Adrenal gland (tissue), 12 donors: Measurements from ENCODE around the gene CCDC183. TPM values are rescaled to one million over a fixed set of nuclear protein-coding genes. Genes with fewer than 3 reads are reported as not detected.

Experiments used
- microRNA-seq, 3 donors: library from miRNA; unstranded; fragments of <30 nt; microRNA quantifications; one replicate each; pipeline ENCODE4, GENCODE V29; 2017 to 2020
- polyA plus RNA-seq, 3 donors: library from polyadenylated mRNA; stranded (reverse); fragments of 200-250 nt in 2 of 3; fragments of 350-450 nt in 1 of 3; fragmentation: Illumina TruSeq in 1 of 3; extraction: RNeasy Lipid Tissue Mini Kit (QIAGEN cat#74804) in 1 of 3; gene quantifications; one replicate each; pipeline ENCODE4 v1.2.3, GENCODE V29; 2013 to 2014
- small RNA-seq, 2 donors: library from RNA; depleted of rRNA; stranded (forward); fragments of <200 nt; gene quantifications; one replicate each; pipeline ENCODE3, GENCODE V24; 2016
- total RNA-seq, 9 donors: library from RNA; depleted of rRNA in 4 of 9; stranded (reverse); fragments of >200 nt in 4 of 9; fragments of 120-200 nt in 1 of 9; fragmentation: NEBNext Ultra II Directional in 1 of 9; extraction: Animal tissue kit (Norgen Biotek cat#: 25700) in 1 of 9; gene quantifications; one replicate each; pipeline versions ENCODE4 v1.1.0 to v1.2.4, GENCODE V29; 2013 to 2023
- donor health status: healthy with polysubstance abuse.
- donor health status: Bipolar disorder and iron deficiency.
- donor health status: DM: yes; HTN: yes; CAD: no.
- donor health status: DM: no; HTN: no; CAD: no.
- donor health status: DM: no; HTN: no; CAD: no.
- donor health status: DM: yes; HTN: yes; CAD: no.

Gene CCDC183
- total and polyA plus RNA-seq, 12 donors: 0.46 to 17.5 (median 1.8) TPM; not detected in 1

Small RNA genes lying within 50 kb of the gene (microRNA-seq; reads per million reads assigned to microRNA genes)
- gene MIR4292 (0 reads per million in 3 donors), gene MIR6722 (0 reads per million in 3 donors)

Small RNA genes lying within 50 kb of the gene (small RNA-seq; reads per million reads assigned to genes)
- gene AL355987.2: 0 reads per million in 2 donors
- 0 reads per million in 2 donors for gene ATP6V1G1P3
- gene MIR4292: 0 reads per million in 2 donors
- 0 reads per million in 2 donors for gene MIR6722

Other genes starting within 250 kb of the CCDC183 start
- gene EGFL7, start 133.4 kb upstream of the CCDC183 start, total RNA-seq: 100 to 1,000 TPM in 2 of 9 donors, 10 to 100 TPM in 7; 32.4 to 158 (median 77.1) TPM
- 100 to 1,000 TPM in 2 of 3 donors, 1 to 10 TPM in 1; 1.9 to 452 (median 190) TPM for gene EGFL7, start 133.4 kb upstream of the CCDC183 start, polyA plus RNA-seq
- gene AGPAT2, start 108.9 kb upstream of the CCDC183 start, total RNA-seq: 10 to 100 TPM; 12.9 to 84.5 (median 45.3) TPM
- gene AGPAT2, start 108.9 kb upstream of the CCDC183 start, polyA plus RNA-seq: 100 to 1,000 TPM in 2 of 3 donors, 1 to 10 TPM in 1; 6.4 to 274 (median 139) TPM
- gene DIPK1B, start 83.8 kb upstream of the CCDC183 start, total RNA-seq: 10 to 100 TPM in 4 of 9 donors, 1 to 10 TPM in 5; 2.9 to 17.8 (median 5.9) TPM
- 10 to 100 TPM in 2 of 3 donors, 1 to 10 TPM in 1; 1.4 to 19.2 (median 16.3) TPM for gene DIPK1B, start 83.8 kb upstream of the CCDC183 start, polyA plus RNA-seq
- 1 to 10 TPM in 1 of 9 donors, under 1 TPM in 2, not detected in 6; 0.17 to 1.4 (median 0.23) TPM for gene LCN10, start 53.4 kb upstream of the CCDC183 start, total RNA-seq
- 1 to 10 TPM in 2 of 3 donors, under 1 TPM in 1; 0.11 to 9.5 (median 2.4) TPM for gene LCN10, start 53.4 kb upstream of the CCDC183 start, polyA plus RNA-seq
- 10 to 100 TPM in 1 of 9 donors, 1 to 10 TPM in 1, under 1 TPM in 2, not detected in 5; 0.43 to 25.4 (median 1.1) TPM for gene LCN6, start 47.8 kb upstream of the CCDC183 start, total RNA-seq
- gene LCN6, start 47.8 kb upstream of the CCDC183 start, polyA plus RNA-seq: 10 to 100 TPM in 1 of 3 donors, 1 to 10 TPM in 1, not detected in 1; 2.8 to 20.8 TPM
- gene LCN8, start 38.1 kb upstream of the CCDC183 start, total RNA-seq: not detected
- gene LCN8, start 38.1 kb upstream of the CCDC183 start, polyA plus RNA-seq: not detected
- gene LCN15, start 31.8 kb upstream of the CCDC183 start, total RNA-seq: not detected
- gene LCN15, start 31.8 kb upstream of the CCDC183 start, polyA plus RNA-seq: not detected
- 10 to 100 TPM; 31.3 to 78.7 (median 58.1) TPM for gene TMEM141, start 5.0 kb upstream of the CCDC183 start, total RNA-seq
- 10 to 100 TPM; 46.7 to 94.8 (median 76.3) TPM for gene TMEM141, start 5.0 kb upstream of the CCDC183 start, polyA plus RNA-seq
- gene RABL6, start 11.6 kb downstream of the CCDC183 start, total RNA-seq: 10 to 100 TPM; 20.9 to 82.0 (median 56.6) TPM
- gene RABL6, start 11.6 kb downstream of the CCDC183 start, polyA plus RNA-seq: 100 to 1,000 TPM in 1 of 3 donors, 10 to 100 TPM in 2; 24.0 to 150 (median 71.1) TPM
- 1 to 10 TPM in 8 of 9 donors, under 1 TPM in 1; 0.42 to 7.1 (median 3.4) TPM for gene AJM1, start 46.1 kb downstream of the CCDC183 start, total RNA-seq
- 10 to 100 TPM in 1 of 3 donors, 1 to 10 TPM in 1, under 1 TPM in 1; 0.33 to 13.7 (median 3.2) TPM for gene AJM1, start 46.1 kb downstream of the CCDC183 start, polyA plus RNA-seq
- 100 to 1,000 TPM in 7 of 9 donors, 10 to 100 TPM in 2; 73.9 to 267 (median 171) TPM for gene PHPT1, start 53.1 kb downstream of the CCDC183 start, total RNA-seq
- gene PHPT1, start 53.1 kb downstream of the CCDC183 start, polyA plus RNA-seq: 100 to 1,000 TPM in 2 of 3 donors, 10 to 100 TPM in 1; 75.8 to 330 (median 214) TPM
- gene MAMDC4, start 56.0 kb downstream of the CCDC183 start, total RNA-seq: 10 to 100 TPM in 1 of 9 donors, 1 to 10 TPM in 8; 1.3 to 13.8 (median 4.6) TPM
- gene MAMDC4, start 56.0 kb downstream of the CCDC183 start, polyA plus RNA-seq: 10 to 100 TPM in 2 of 3 donors, under 1 TPM in 1; 0.57 to 30.6 (median 11.6) TPM
- gene EDF1, start 70.0 kb downstream of the CCDC183 start, total RNA-seq: 100 to 1,000 TPM; 228 to 557 (median 426) TPM
- 1,000 to 10,000 TPM in 2 of 3 donors, 100 to 1,000 TPM in 1; 649 to 1,113 (median 1,099) TPM for gene EDF1, start 70.0 kb downstream of the CCDC183 start, polyA plus RNA-seq
- gene TRAF2, start 90.2 kb downstream of the CCDC183 start, total RNA-seq: 10 to 100 TPM in 5 of 9 donors, 1 to 10 TPM in 4; 3.8 to 16.9 (median 10.3) TPM
- gene TRAF2, start 90.2 kb downstream of the CCDC183 start, polyA plus RNA-seq: 10 to 100 TPM in 2 of 3 donors, 1 to 10 TPM in 1; 3.4 to 24.7 (median 13.2) TPM
- gene FBXW5, start 148.4 kb downstream of the CCDC183 start, total RNA-seq: 100 to 1,000 TPM in 7 of 9 donors, 10 to 100 TPM in 2; 91.6 to 257 (median 202) TPM
- 100 to 1,000 TPM in 2 of 3 donors, 10 to 100 TPM in 1; 19.2 to 153 (median 125) TPM for gene FBXW5, start 148.4 kb downstream of the CCDC183 start, polyA plus RNA-seq
- gene C8G, start 148.9 kb downstream of the CCDC183 start, total RNA-seq: 1 to 10 TPM in 2 of 9 donors, under 1 TPM in 1, not detected in 6; 0.68 to 5.5 (median 1.2) TPM
- gene C8G, start 148.9 kb downstream of the CCDC183 start, polyA plus RNA-seq: 1 to 10 TPM; 1.1 to 4.3 (median 3.3) TPM
- gene LCN12, start 155.9 kb downstream of the CCDC183 start, total RNA-seq: 10 to 100 TPM in 1 of 9 donors, 1 to 10 TPM in 7, not detected in 1; 1.7 to 16.6 (median 4.0) TPM
- gene LCN12, start 155.9 kb downstream of the CCDC183 start, polyA plus RNA-seq: 10 to 100 TPM in 2 of 3 donors, under 1 TPM in 1; 0.75 to 31.8 (median 25.7) TPM
- gene PTGDS, start 181.2 kb downstream of the CCDC183 start, total RNA-seq: 100 to 1,000 TPM in 6 of 9 donors, 10 to 100 TPM in 2, 1 to 10 TPM in 1; 1.1 to 607 (median 197) TPM
- gene PTGDS, start 181.2 kb downstream of the CCDC183 start, polyA plus RNA-seq: 100 to 1,000 TPM in 2 of 3 donors, 10 to 100 TPM in 1; 23.8 to 812 (median 672) TPM
- 1 to 10 TPM in 3 of 9 donors, under 1 TPM in 4, not detected in 2; 0.06 to 2.8 (median 0.41) TPM for gene LCNL1, start 186.7 kb downstream of the CCDC183 start, total RNA-seq
- 10 to 100 TPM in 1 of 3 donors, 1 to 10 TPM in 1, under 1 TPM in 1; 0.26 to 10.5 (median 8.2) TPM for gene LCNL1, start 186.7 kb downstream of the CCDC183 start, polyA plus RNA-seq
- 10 to 100 TPM; 20.3 to 44.5 (median 35.5) TPM for gene PAXX, start 196.1 kb downstream of the CCDC183 start, total RNA-seq
- 100 to 1,000 TPM in 2 of 3 donors, 1 to 10 TPM in 1; 4.9 to 363 (median 209) TPM for gene PAXX, start 196.1 kb downstream of the CCDC183 start, polyA plus RNA-seq
- 1 to 10 TPM in 2 of 9 donors, under 1 TPM in 5, not detected in 2; 0.22 to 1.3 (median 0.79) TPM for gene CLIC3, start 200.2 kb downstream of the CCDC183 start, total RNA-seq
- gene CLIC3, start 200.2 kb downstream of the CCDC183 start, polyA plus RNA-seq: 1 to 10 TPM in 2 of 3 donors, not detected in 1; 3.8 to 6.4 TPM
- 10 to 100 TPM in 8 of 9 donors, 1 to 10 TPM in 1; 2.9 to 54.4 (median 29.3) TPM for gene ABCA2, start 231.9 kb downstream of the CCDC183 start, total RNA-seq
- 100 to 1,000 TPM in 1 of 3 donors, 10 to 100 TPM in 2; 13.6 to 150 (median 69.8) TPM for gene ABCA2, start 231.9 kb downstream of the CCDC183 start, polyA plus RNA-seq
- gene FUT7, start 235.8 kb downstream of the CCDC183 start, total RNA-seq: under 1 TPM in 5 of 9 donors, not detected in 4; 0.11 to 0.69 (median 0.21) TPM
- gene FUT7, start 235.8 kb downstream of the CCDC183 start, polyA plus RNA-seq: under 1 TPM in 2 of 3 donors, not detected in 1; 0.16 to 0.17 TPM
- gene NPDC1, start 249.8 kb downstream of the CCDC183 start, total RNA-seq: 10 to 100 TPM in 8 of 9 donors, 1 to 10 TPM in 1; 9.4 to 77.1 (median 41.2) TPM
- gene NPDC1, start 249.8 kb downstream of the CCDC183 start, polyA plus RNA-seq: 100 to 1,000 TPM in 2 of 3 donors, 1 to 10 TPM in 1; 5.1 to 311 (median 194) TPM